GM18519 (cell line): ENCODE measurements around the gene DENND1B.
"Not testable (repeated sequence)": the region's sequence is repeated elsewhere in the genome, so short reads cannot be mapped to it uniquely, and the experiment has no call there.

ENCODE experiments used
- ATAC-seq: cut with Tn5 transposase; IDR thresholded peaks from one replicate; pipeline ENCODE4 v1.9.1; 2021; ENCODE audit warnings: mild to moderate bottlenecking, moderate library complexity; ENCODE audit not compliant: unreplicated experiment, low FRiP score

Gene DENND1B

GRCh38 chr1:197752652-197753164 is 22.6 kb downstream of the DENND1B start:
- ATAC-seq, result not testable (repeated sequence)

GRCh38 chr1:197750366-197750765 is 24.9 kb downstream of the DENND1B start:
- no peak for ATAC-seq

GRCh38 chr1:197745911-197746310 is 29.4 kb downstream of the DENND1B start:
- no peak for ATAC-seq

GRCh38 chr1:197744979-197745378 is 30.3 kb downstream of the DENND1B start:
- ATAC-seq, result no peak

GRCh38 chr1:197743578-197743977 is 31.7 kb downstream of the DENND1B start:
- ATAC-seq, result no peak

GRCh38 chr1:197740992-197741391 is 34.3 kb downstream of the DENND1B start:
- no peak for ATAC-seq

GRCh38 chr1:197738927-197739326 is 36.4 kb downstream of the DENND1B start:
- no peak for ATAC-seq

GRCh38 chr1:197737916-197738315 is 37.4 kb downstream of the DENND1B start:
- no peak for ATAC-seq

GRCh38 chr1:197736685-197737084 is 38.6 kb downstream of the DENND1B start:
- no peak for ATAC-seq

- ATAC-seq, result no peak
Observed at GRCh38 chr1:197735461-197735860, 39.8 kb downstream of the DENND1B start.

GRCh38 chr1:197733324-197733723 is 42.0 kb downstream of the DENND1B start:
- ATAC-seq, result no peak

- ATAC-seq, result no peak
Observed at GRCh38 chr1:197732187-197732586, 43.1 kb downstream of the DENND1B start.

GRCh38 chr1:197731449-197731848 is 43.8 kb downstream of the DENND1B start:
- ATAC-seq, result no peak

GRCh38 chr1:197725976-197726375 is 49.3 kb downstream of the DENND1B start:
- no peak for ATAC-seq

- no peak for ATAC-seq
Observed at GRCh38 chr1:197725044-197725443, 50.2 kb downstream of the DENND1B start.

- no peak for ATAC-seq
Observed at GRCh38 chr1:197715806-197716205, 59.5 kb downstream of the DENND1B start.

GRCh38 chr1:197706601-197707000 is 68.7 kb downstream of the DENND1B start:
- no peak for ATAC-seq

- no peak for ATAC-seq
Observed at GRCh38 chr1:197705941-197706340, 69.3 kb downstream of the DENND1B start.

- not testable (repeated sequence) for ATAC-seq
Observed at GRCh38 chr1:197700688-197701087, 74.6 kb downstream of the DENND1B start.

- ATAC-seq, result no peak
Observed at GRCh38 chr1:197696372-197696771, 78.9 kb downstream of the DENND1B start.

- no peak for ATAC-seq
Observed at GRCh38 chr1:197695961-197696360, 79.3 kb downstream of the DENND1B start.

GRCh38 chr1:197692965-197693364 is 82.3 kb downstream of the DENND1B start:
- ATAC-seq, result peak; percentile 64

- ATAC-seq, result no peak
Observed at GRCh38 chr1:197691816-197692215, 83.5 kb downstream of the DENND1B start.
